NCI-H146 treated with DMSO at 0.1 percent for 48 hours (cell line): ENCODE results near the gene KCNK13.
A peak's percentile ranks its signal among the peaks of the same experiment; 100 is the strongest.
"Not testable (repeated sequence)": the region's sequence is repeated elsewhere in the genome, so short reads cannot be mapped to it uniquely, and the experiment has no call there.

ENCODE experiments used
- DNase-seq: peaks from one replicate; lab custom pipeline; 2025; ENCODE audit not compliant: unreplicated experiment; lab: John Stamatoyannopoulos, UW

The KCNK13 gene

GRCh38 chr14:90061685-90062126 is at the start of gene KCNK13:
TSS of gene KCNK13 (plus strand) at chr14:90061994. CDS start at chr14:90062206, 212 bp downstream.
- DNase-seq = peak; percentile 33

GRCh38 chr14:90017371-90017770 is 44.4 kb upstream of the KCNK13 start:
- no peak for DNase-seq

- no peak for DNase-seq
Observed at GRCh38 chr14:90019824-90020523, 41.8 kb upstream of the KCNK13 start.

DNA sequence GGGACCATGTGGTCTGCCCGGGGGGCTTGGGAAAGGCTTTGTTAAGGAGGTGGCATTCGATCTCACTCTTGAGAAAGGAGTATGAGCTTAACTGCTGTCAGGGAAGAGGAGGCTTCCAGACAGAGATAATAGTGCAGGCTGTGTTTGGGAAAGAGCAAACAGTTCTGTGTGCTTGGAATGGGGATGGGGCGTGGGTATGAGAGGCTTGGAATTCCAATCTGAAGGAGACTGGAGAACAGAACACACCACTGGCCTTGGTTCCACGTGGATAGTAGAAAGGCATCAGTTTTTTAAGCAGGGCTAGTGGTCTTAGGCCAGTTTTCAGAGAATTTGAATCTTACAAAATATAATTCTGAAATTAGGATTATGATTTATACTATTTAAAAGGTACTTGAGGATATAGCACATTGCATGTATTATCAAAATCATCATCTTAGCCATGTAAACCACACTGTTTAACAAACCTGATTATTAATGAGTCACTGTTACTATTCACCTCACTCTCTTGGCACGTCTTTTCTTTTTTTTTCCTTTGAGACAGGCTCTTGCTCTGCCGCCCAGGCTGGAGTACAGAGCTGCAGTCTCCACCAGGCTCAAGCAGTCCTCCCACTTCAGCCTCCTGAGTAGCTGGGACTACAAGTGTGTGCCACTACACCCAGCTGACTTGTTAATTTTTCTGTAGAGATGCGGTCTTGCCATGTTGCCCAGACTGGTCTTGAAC is 38.5 kb upstream of the KCNK13 start:
- no peak for DNase-seq

DNA sequence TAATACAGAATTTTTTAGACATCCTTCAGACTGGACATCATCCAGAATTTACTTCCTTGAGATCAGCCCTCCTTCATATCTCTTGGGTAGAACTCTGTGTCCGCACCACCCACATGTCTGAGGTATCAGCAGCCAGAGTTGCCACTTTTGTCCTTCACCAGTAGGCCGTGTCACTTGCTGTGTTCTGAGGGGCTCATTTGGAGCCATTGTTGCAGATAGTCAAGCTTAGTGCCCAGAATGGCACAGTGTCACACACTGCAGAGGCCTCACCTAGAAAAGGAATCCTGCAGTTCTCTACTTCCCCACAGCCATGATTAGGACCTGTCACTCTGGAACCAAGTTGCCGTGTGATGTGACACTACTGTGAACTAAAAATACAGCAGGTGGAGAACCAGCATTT is 36.9 kb upstream of the KCNK13 start:
- no peak for DNase-seq

GRCh38 chr14:90026608-90027007 is 35.2 kb upstream of the KCNK13 start:
- not testable (repeated sequence) for DNase-seq

- no peak for DNase-seq
Observed at GRCh38 chr14:90027842-90028241, 34.0 kb upstream of the KCNK13 start.

GRCh38 chr14:90034156-90034555 is 27.6 kb upstream of the KCNK13 start:
- DNase-seq = no peak

DNA sequence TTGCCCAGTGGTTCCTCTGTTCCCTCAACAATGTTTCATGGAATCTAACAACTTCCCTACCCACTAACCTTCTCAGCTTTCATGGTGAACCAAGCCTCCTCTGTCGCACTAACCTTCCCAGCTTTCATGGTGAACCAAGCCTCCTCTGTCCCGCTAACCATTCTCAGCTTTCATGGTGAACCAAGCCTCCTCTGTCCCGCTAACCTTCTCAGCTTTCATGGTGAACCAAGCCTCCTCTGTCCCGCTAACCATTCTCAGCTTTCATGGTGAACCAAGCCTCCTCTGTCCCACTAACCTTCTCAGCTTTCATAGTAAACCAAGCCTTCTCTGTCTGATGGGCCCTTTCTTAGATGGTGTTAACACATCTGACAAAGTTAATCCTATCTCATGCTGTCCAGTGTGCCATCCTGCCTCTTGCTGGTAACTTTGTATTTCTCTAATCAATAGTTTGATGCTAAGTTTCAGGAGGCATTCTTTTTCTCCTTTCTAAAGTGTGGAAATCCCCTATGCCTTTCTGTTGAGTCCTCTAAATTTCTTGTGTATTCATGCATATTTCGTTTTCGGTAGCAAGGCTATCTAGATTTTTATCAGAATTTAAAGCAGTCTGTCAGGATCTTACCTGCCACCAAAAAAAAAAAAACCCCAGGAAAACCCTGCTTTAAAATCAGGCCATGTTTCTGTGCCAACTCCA is 26.8 kb upstream of the KCNK13 start:
- no peak for DNase-seq

- no peak for DNase-seq
Observed at GRCh38 chr14:90039253-90040010, 22.4 kb upstream of the KCNK13 start.

DNA sequence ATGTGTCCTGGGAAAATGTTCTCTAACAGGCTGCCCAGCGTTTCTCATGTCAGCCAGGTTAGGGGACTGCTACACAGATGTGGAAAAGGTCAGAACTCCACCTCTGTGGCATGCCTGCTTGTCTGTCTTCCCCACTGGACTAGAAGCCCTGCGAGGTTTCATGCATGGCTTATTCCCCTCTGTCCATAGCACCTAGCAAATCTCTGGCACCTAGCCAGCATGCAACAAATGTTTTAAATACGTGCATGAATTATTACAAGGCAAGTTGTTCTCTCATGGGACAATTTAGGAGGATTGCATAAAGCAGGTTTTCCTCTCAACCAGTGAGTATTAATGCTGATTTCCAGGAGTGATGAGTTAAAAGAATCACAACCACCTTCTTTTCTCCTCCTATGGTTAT is 21.4 kb upstream of the KCNK13 start:
- no peak for DNase-seq

DNA sequence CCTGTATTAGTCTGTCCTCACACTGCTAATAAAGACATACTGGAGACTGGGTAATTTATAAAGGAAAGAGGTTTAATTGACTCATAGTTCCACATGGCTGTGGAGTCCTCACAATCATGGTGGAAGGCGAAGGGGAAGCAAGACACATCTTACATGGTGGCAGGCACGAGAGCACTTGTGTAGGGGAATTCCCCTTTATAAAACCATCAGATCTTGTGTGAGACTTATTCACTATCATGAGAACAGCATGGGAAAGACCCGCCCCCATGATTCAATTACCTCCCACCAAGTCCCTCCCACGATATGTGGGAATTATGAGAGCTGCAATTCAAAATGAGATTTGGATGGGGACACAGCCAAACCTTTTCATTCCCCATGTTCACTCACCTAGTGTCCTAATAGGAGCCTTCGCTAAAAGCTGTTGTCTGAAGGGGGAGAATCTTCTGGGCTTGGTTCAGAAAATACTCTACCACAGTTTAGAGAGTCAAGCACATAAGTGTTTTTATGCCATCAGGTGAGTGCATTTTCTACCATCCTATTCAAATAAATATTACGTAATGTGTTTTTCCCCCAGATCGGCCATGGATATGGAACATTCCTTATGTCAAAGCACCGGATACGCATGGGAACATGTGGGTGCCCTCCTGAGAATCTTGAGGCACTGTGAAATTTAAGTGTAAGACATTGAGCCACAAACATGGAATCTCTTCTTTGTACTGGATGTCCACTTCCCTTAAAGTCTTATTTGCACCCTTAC is 19.1 kb upstream of the KCNK13 start:
- no peak for DNase-seq

- no peak for DNase-seq
Observed at GRCh38 chr14:90045616-90046015, 16.2 kb upstream of the KCNK13 start.

- DNase-seq = no peak
Observed at GRCh38 chr14:90049390-90049789, 12.4 kb upstream of the KCNK13 start.

- no peak for DNase-seq
Observed at GRCh38 chr14:90050271-90050670, 11.5 kb upstream of the KCNK13 start.

- no peak for DNase-seq
Observed at GRCh38 chr14:90053044-90053443, 8.8 kb upstream of the KCNK13 start.

GRCh38 chr14:90054803-90055202 is 7.0 kb upstream of the KCNK13 start:
- DNase-seq = no peak

DNA sequence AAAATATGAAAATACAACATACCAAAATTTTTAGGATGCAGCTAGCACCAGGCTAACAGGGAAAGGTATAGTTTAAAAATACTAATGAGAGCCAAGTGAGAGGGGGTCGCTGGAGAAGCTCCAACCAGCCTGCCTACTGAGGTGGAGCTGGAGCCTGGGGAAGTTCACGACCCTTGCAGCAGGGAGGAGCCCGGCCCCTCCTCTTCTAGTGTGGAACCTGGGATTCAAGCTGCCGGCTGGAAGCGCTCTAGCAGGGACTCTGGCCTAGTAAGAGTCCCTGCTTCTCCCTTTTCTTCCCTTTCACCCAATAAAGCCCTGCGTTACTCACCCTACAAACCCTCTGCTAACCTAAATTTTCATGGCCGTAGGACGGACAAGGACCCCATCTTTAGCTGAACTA is 5.0 kb upstream of the KCNK13 start:
- DNase-seq = no peak

GRCh38 chr14:90058876-90059458 is 2.8 kb upstream of the KCNK13 start:
- no peak for DNase-seq

DNA sequence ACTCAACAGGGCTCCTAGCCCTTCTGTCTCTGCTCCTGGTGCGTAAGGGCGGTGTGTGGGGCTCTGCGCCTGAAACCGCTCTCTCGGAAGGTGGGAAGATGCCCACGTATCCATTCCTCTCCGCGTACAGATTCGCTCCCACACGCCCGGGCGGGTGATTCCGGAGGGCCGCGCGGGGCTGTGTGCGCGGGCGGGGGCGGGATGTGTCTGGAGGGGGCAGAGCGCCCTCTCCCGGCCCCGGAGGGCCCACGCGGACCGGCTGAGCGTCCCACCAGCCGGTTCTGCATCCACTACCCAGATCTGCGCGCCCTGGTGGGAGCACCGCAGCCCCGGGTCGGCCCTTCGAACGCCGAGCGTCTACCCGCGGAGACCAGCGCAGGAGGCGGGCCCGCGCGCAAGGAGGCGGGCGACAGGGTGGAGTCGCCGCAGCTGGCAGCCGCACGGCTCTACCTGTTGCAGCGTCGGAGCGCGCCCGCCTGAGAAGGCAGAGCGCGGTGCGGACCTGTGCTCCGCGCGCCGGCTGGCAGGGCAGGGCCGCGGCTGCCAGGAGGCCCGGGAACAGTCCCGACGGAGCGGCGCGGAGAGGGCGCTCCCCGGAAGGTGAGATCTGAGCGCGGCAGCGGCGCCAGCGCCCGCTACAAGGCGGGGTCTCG is 1.4 kb upstream of the KCNK13 start:
- DNase-seq = peak; percentile 89
